Ishikawa (cell line): ENCODE data around the gene PCBP4.
A peak's percentile ranks its signal among the peaks of the same experiment; 100 is the strongest.

Source experiments
- CEBPB ChIP-seq: IDR thresholded peaks from 2 replicates; pipeline ENCODE4 v1.6.1; 2012
- CREB1 ChIP-seq: IDR thresholded peaks from 2 replicates; pipeline ENCODE4 v1.6.1; 2012; ENCODE audit warnings: low read depth
- EGR1 ChIP-seq: IDR thresholded peaks from 2 replicates; pipeline ENCODE4 v1.6.1; 2012
- EP300 ChIP-seq: IDR thresholded peaks from 2 replicates; pipeline ENCODE4 v1.6.1; 2012; ENCODE audit warnings: borderline replicate concordance
- FOXM1 ChIP-seq: IDR thresholded peaks from 2 replicates; pipeline ENCODE4 v1.6.1; 2012; ENCODE audit warnings: low read depth, borderline replicate concordance
- NFIC ChIP-seq: IDR thresholded peaks from 2 replicates; pipeline ENCODE4 v1.6.1; 2012
- RAD21 ChIP-seq: IDR thresholded peaks from 2 replicates; pipeline ENCODE4 v1.6.1; 2012; ENCODE audit warnings: low read depth
- TAF1 ChIP-seq: IDR thresholded peaks from 2 replicates; pipeline ENCODE4 v1.6.1; 2012; ENCODE audit warnings: low read depth, mild to moderate bottlenecking
- TCF12 ChIP-seq: IDR thresholded peaks from 2 replicates; pipeline ENCODE4 v1.6.1; 2012; ENCODE audit warnings: low read depth
- TEAD4 ChIP-seq: IDR thresholded peaks from 2 replicates; pipeline ENCODE4 v1.6.1; 2012
- USF1 ChIP-seq: IDR thresholded peaks from 2 replicates; pipeline ENCODE4 v1.6.1; 2012
- YY1 ChIP-seq: IDR thresholded peaks from 2 replicates; pipeline ENCODE4 v1.6.1; 2012; ENCODE audit warnings: low read depth
- ZBTB7A ChIP-seq: IDR thresholded peaks from 2 replicates; pipeline ENCODE4 v1.6.1; 2012; ENCODE audit warnings: low read depth
- TF ChIP-seq, protein P1 (sequence below): IDR thresholded peaks from 2 replicates; pipeline ENCODE4 v1.6.1; 2012; ENCODE audit warnings: low read depth, mild to moderate bottlenecking
- TF ChIP-seq, protein P2 (sequence below): IDR thresholded peaks from 2 replicates; pipeline ENCODE4 v1.6.1; 2012

The PCBP4 gene

GRCh38 chr3:51944451-51945021, 22.7 kb downstream of the PCBP4 start:
- TF ChIP-seq CEBPB (no peak), FOXM1 (no peak), NFIC (no peak), TEAD4 (no peak), TAF1 (no peak), CREB1 (no peak), USF1 (no peak), EGR1 (no peak), ZBTB7A (no peak), EP300 (no peak), TCF12 (no peak), YY1 (no peak), RAD21 (no peak)
- TF ChIP-seq, protein P1, sequence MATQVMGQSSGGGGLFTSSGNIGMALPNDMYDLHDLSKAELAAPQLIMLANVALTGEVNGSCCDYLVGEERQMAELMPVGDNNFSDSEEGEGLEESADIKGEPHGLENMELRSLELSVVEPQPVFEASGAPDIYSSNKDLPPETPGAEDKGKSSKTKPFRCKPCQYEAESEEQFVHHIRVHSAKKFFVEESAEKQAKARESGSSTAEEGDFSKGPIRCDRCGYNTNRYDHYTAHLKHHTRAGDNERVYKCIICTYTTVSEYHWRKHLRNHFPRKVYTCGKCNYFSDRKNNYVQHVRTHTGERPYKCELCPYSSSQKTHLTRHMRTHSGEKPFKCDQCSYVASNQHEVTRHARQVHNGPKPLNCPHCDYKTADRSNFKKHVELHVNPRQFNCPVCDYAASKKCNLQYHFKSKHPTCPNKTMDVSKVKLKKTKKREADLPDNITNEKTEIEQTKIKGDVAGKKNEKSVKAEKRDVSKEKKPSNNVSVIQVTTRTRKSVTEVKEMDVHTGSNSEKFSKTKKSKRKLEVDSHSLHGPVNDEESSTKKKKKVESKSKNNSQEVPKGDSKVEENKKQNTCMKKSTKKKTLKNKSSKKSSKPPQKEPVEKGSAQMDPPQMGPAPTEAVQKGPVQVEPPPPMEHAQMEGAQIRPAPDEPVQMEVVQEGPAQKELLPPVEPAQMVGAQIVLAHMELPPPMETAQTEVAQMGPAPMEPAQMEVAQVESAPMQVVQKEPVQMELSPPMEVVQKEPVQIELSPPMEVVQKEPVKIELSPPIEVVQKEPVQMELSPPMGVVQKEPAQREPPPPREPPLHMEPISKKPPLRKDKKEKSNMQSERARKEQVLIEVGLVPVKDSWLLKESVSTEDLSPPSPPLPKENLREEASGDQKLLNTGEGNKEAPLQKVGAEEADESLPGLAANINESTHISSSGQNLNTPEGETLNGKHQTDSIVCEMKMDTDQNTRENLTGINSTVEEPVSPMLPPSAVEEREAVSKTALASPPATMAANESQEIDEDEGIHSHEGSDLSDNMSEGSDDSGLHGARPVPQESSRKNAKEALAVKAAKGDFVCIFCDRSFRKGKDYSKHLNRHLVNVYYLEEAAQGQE = no peak
- TF ChIP-seq, protein P2, sequence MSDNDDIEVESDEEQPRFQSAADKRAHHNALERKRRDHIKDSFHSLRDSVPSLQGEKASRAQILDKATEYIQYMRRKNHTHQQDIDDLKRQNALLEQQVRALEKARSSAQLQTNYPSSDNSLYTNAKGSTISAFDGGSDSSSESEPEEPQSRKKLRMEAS = no peak

DNA sequence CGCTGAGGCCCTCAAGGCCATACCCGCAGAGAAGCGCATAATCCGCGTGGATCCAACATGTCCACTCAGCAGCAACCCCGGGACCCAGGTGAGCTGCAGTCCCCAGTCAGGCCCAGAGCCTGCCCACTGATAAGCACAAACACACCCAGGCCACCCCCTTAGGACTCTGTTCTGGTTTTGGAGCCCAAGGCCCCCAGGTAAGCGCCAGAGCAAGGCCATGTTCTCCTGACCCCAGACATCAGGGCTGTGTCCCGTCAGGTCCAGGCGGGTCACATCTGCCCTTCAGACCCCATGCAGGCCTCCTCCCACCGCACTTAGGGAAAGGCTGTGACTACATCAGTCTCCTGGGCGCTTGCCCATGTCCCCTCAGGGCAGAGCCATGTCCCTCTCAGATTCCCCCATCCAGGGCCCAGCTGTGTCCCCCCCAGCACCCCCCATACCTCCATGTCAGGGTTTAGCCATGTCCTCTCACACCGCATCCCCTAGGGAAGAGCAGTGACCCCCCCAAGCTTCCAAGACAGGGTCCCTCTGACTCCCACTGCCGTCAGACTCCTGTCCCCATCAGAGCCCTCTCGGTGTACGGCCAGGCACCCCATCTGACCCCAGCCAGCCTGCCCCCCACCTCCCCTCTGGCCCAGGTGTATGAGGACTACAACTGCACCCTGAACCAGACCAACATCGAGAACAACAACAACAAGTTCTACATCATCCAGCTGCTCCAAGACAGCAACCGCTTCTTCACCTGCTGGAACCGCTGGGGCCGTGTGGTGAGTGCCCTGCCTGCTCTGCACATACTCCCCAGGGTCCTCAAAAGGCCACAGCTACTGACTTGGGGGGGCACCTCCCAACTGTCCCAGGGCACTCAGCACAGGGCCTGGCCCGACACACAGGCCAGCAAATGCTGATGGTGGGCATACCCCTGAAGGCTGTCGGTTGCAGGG, 23.5 kb downstream of the PCBP4 start:
- TF ChIP-seq YY1 = no peak
- TF ChIP-seq, protein P2 = no peak
- no peak for TF ChIP-seq TEAD4
- TF ChIP-seq USF1 = no peak

DNA sequence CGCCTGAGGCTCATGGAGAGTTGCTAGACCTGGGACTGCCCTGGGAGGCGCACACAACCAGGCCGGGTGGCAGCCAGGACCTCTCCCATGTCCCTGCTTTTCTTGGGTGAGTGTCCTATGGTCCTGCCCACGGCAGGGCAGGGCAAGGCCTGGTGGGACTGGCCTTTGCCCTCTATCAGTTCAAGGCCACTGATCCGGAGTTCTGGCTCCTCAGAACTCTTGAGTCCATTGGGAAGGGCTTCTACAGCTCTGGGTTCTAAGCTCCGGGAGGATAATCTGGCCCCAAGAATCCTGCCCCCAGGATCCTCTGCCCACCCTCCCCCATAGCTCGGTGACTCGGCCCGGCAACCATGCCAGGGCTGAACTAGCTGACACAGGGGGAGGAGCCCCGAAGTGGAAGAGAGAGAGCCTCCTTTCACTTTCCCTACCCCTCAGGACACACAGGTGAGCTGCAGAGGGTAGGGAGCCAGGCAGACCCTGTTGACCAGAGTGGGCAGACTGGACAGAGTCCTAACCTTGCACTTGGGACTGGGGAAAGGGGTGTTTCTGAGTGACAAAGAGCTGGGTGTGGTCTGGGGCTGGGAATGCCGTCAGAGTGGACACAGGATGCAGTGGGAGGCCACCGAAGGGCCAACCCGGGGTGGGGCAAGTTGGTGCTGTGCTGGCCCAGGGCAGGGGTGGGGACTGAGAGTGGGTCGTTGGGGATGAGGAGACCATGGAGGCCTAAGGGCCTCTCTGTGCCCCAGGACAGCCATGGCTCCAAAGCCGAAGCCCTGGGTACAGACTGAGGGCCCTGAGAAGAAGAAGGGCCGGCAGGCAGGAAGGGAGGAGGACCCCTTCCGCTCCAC, 24.4 kb downstream of the PCBP4 start:
- TF ChIP-seq TCF12 (peak; percentile 7; the same call in 1 of the 2 replicates), CREB1 (no peak)

DNA sequence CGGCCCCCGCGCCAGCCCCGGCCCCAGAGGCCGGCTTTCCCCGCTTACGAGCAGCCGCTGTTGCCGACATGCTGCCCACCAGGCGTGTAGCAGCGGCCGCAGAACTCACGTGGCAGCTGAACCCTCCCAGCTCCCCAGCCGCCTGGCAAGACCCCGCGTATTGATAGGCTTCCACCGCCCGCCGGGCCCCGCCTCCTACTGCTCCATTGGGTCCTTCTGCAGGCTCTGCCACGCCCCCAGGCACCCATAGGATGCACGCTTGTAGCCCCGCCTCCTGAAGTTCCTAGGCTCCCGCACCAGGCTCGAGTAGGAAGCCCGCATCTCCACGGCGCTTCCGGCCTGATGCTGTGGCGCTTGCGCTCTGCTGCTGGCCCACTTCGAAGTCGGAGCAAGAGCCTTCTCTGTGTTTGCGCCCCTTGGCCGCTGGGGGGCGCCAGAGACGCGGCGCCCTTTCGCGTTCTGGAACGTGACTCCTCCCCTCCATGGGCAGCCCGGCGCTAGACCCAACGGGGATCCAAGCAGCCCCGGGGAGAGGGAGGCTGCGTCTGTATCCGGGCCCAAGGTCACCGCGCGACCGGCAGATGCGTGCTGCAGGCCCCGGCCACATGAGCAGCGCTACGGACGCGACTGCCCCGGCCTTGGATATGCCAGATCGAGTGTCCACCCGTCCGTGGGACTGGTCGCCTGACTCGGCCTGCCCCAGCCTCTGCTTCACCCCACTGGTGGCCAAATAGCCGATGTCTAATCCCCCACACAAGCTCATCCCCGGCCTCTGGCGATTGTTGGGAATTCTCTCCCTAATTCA, 25.3 kb downstream of the PCBP4 start, which contains the start of the genes PARP3 and RRP9:
PARP3 (plus strand) TSS at position 566 of the 805 bp plus-strand sequence. CDS start 993 bp downstream, outside the sequence.
RRP9 (minus strand) TSS at position 107 of the 805 bp plus-strand sequence; CDS start at position 70, 37 bp downstream.
- TF ChIP-seq, protein P1 = no peak
- TF ChIP-seq RAD21 (peak; percentile 92), EP300 (no peak; the same call in none of the 2 replicates), TEAD4 (no peak; the same call in 1 of the 2 replicates), FOXM1 (peak; percentile 18; the same call in 1 of the 2 replicates), EGR1 (no peak), TAF1 (peak; percentile 58), YY1 (peak; percentile 67), TCF12 (peak; percentile 28), USF1 (peak; percentile 87), CEBPB (no peak), CREB1 (no peak), NFIC (no peak), ZBTB7A (no peak)
- TF ChIP-seq, protein P2 = peak; percentile 90
